ENCODE data around the gene ALX4.

Gene ALX4

DNA sequence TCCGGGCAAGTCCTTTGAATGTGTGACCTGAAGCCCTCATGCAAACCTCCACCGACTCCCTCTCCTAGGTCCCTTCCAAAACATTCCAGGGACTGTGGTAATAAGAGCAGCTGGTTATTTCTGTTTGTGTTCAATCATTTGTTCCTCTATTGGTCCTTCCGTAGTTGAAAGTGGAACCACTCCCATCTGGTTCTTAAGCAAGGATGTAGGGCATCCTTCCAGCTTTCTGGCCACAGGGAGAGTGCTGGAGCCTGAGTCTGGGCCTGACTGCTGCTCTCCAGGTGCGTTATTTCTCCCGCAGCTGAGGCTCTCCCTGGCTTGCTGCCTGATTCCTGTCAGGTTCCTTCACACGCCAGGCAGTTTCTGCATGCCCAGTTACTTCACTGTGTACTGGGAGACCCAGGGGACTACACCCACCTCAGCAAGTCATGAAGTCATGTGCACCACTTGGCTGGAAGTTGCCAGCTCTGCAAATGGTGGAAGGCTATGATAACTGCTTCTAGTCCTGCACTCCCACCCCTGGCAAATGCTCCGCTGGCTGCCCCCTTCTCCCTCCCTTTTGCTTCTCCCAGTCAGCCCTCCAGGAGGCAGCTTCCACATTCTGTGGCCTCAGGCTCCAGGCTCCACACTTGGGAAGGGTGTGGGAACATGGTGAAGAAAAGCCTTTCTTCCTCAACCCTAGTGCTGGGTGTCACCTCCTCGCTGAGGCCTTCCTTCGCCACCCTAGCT, 4.0 kb upstream of the ALX4 start:
- no peak for DNase-seq

DNA sequence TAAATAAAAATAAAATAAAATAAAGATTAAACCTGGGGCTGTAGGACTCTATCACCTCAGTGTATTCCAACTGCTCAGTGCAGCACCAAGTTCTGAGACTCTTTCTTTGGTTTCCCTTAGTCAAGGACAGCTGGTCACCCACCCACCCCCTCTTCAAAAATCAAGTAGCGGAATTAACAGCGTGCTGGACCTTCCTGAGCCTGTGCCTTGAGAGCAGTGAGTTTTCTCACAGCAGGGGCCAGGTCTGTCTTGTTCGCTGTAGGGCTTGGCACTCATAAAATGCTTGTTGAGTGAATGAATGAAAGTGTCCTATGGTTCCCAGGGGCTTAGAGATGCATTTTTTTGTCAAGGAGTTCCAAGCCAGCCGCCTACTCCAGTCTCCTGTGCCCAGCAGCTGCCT, 2.9 kb upstream of the ALX4 start:
- DNase-seq = no peak

DNA sequence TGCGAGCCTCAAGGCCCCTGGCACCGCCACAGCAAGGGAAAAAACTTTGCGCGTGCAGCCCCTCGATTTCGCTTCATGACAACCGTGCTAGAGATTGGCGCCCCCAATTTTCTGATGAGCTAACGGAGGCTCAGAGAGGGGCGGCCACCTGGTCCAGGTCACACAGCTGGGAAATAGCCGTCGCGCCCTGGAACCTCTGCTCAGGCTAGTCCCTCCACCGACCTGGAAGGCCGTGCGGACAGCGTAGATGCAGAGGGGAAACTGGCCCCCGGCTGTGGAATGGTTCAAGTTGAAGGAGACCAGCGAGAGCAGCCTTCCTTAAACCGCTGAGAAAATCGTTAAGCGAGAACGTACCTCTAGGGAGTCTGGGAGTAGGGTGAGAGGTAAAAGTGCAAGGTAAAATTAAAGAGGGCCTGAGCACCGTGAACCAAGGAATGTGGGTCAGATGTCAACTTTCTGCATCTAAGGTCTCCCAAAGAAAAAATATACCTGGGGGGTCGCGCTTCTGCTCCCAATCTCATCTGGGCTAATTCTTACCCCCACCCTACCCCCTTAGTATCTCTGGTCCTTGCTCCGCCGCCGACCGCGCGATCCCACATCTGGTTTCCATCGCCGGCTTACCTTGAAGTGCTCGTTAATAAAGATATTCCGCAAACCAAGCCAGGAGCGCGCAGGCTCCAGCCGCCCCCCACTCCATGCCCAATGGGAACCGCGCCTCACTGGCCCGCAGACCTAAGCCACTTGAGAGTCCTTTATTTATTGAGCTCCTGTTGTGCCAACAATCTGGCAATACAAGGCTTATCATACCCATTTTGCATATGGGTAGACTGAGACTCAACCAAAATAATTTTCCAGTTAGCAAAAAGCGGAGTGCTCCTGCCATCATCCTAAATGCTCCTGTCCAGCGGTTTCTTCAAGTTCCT, 1.7 kb upstream of the ALX4 start:
- no peak for DNase-seq

DNA sequence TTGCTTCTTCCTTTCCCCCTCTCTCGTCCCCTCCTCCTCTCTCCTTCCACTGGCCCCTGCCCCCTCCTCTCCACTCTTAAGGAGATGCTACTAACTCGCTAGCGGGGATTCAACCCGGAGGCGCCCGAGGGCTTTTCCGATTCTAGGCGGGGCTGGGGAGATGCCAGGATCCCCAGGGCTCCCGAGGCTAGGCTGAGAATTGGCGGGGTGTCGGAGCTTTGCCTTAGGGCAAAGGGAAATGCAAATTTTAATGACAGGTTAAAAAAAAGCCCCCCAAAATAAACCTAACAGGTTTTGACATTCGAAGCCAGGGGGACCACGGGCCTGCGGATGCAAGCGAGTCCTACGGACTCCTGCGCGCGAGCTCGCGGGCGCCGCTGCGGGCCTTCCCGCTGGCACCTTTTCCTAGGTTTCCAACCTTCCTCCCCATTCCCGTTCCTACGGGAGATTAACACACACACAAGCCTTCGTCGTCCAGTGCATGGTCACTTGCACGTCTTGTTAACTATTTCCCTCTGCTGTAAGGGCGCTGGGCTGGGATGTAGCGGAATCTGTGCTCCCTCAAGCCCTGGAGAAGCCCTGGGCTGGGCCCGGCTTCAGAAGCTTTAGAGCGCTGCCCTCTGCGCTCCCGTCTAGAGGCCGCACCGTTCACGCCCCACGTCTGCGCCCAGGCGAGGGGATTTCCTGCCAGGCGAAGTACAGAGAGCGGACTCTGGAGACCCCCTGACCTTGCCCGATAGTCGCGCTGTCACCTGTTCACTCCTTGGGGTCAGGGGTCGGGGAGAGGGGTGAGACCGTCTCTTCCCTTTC, 729 bp upstream of the ALX4 start:
- DNase-seq = no peak

DNA sequence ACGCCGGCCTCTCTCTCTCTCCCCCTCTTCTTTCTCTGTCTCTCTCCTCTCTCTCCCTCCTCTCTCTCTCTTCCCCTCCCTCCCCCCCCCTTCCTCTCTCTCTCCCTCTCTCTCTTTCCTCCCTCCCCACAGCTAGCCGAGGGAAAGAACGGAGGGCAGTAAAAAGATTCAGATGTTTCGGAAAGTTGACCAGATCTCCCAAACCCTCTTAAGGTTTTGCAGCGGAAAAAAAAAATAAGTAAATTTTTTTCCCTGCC, 195 bp upstream of the ALX4 start:
- DNase-seq = no peak

DNA sequence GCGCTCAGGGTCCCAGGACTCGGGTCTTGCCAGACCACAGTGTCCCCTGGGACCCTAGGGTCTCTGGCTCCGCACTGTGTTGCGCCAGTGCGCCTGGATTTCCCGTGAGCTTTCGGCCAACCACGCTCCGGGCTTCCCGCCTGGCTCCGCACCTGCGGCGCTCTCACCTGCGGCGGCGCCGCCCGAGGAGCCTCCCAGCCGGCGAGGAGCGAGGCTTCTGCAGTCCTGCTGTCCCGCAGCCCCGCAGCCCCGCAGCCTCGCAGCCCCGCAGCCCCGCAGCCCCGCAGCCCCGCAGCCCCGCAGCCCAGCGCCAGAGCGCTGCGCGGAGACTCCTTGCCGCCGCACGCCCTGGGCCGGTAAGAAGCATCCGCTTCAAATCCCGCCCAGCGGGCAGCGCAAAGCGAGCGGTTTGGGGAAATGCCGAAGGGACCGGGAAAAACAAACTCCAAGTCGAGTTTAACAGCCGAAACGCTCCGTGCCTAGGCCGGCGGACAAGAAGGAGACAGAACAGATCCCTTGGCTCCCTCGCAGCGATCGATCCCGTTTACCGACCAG, 939 bp downstream of the ALX4 start:
- DNase-seq = no peak

DNA sequence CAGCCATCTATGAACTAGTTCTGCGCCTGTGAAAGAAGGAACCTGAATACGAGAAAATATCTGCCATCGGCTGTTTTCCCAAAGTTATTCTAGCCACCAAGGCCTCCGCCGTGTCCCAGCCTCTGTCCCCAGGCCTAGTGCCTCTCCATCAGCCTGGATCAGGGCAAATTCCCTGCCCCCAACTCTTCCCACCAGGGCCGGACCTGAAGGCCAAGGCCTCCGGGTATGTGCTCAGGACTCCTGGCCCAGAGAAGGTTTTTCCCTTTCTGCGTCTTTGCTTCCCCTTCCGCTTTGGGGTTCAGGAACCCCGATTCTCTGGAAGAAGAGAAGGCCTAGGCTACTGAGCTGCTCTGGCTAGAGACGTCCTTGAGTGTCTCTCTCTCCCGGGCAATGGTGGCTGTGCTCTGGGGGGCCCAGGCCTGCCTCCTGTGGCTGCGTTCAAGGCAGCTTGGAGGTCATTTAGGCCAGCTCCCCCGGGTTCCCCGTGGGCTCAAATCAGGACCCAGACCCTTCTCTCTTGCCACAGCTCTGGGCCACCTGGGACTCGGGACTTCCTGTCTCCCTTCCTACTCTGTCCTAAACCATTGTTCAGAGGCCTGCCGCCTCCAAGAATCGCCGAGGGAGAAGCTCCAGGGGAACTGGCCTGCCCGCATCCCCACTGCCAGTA, 1.6 kb downstream of the ALX4 start:
- DNase-seq = no peak

DNA sequence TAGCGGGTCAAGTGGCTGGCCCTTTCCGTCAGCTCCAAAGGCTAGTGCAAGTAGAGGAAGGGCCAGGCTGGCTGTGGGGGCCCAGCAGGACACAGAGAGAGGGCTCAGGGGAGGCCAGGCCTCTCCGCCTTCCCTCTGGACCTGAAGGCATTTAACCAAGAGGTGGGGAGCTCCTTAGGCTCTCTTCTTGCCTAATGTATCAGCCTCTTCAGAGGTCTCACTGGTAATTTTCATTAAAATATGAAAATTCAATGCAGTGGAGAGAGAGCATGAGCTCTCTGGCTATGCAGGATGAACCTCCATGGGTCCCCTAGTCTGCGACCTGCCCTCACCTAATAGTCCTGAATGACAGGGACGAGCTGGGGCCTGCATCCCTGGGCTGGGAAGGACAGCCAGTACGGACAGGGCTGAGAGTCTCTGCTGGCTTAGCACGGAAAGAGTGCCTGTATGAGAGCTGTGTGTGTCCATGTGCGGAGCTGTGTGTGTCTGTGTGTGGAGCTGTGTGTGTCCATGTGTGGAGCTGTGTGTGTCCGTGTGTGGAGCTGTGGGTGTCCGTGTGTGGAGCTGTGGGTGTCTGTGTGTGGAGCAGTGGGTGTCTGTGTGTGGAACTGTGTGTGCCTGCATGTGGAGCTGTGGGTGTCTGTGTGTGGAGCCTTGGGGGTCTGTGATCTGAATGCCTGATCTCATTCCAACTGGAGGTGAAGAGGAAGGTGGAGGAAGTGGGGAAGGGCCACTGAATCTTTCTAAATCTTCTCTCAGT, 2.4 kb downstream of the ALX4 start:
- DNase-seq = no peak

DNA sequence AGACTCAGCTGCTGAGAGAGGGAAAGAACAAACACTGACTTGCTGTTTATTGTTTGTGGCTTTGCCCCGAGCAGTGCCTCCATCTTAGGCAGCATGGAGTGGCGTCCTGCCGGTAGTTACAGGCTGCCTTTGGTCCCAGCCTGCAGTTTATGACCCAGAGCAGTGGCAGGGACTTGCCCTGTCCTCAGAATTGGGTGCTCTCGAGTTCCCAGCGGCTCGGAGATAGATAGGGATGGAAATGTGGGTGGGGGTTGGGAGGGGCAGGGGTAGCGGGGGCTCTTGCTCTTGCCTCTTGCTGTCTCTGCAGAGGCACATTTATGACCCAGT, 3.1 kb downstream of the ALX4 start:
- no peak for DNase-seq

DNA sequence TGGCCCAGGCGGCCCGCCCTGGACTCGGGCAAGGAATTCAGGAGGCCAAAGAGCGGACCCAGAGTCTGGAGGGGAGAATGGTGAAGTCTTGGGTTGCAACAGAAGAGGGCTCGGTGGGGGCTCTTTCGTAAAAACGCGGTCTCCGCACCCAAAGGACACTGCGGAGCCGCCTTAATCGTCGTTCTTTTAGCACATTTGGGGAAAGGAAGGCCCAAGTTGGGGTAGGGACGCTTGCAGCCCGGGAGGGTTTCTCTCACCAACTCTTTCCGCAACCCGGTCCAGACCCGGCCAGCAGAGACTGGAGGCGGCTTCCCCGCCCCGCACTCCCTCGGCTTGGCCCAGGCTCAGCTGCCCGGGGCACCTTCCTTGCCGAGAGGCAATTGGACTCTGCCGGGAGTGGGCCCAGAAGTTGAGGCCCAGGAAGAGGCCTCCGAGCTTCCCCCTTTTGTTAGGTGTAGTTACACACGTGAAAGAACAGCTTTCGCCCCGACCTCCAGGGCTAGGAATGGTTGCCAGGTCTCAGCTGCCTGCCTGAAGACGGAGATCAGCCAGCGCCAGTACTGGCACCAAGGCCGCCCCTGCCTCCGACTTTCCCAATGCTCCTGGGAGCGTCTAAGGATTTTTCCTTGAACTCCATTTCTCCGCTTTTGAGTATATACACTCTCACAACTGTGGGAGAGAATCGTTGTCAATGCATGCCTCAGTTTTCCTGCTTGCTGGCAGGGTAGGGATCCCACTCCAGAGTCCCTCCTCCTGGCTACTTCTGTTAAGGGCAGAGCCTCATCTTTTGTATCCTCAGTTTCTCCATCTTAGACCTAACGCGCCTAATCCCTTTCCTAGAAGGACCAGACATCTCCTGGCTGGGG, 3.7 kb downstream of the ALX4 start:
- DNase-seq = no peak

DNA sequence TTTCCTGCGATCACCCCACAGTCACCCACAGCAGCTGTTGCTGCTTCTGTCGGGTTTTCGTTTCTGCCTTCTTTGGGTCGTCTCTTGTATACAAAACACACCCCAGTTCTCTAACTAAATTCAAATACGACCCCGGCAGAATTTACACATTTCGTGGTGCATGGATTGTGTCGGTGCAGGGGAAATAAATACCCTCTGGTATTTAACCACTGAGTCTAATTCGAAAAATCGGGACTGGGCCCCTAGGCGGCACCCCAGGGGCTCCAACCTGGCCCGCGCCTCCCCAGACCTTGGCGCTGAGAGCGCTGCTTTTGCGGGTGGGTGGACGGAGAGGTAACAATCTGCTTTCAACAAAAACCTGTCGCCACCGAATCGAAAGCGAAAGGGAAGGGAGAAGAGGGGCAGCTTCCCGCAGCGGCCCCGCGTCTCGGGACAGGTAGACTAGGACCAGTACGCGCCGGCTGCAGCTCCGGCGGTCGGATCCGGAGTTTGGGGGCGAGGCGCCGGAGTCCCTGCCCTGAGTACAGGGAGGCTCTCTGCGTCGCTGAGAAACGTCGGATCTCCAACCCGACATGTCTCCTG, 4.4 kb downstream of the ALX4 start:
- DNase-seq = peak; percentile 91

DNA sequence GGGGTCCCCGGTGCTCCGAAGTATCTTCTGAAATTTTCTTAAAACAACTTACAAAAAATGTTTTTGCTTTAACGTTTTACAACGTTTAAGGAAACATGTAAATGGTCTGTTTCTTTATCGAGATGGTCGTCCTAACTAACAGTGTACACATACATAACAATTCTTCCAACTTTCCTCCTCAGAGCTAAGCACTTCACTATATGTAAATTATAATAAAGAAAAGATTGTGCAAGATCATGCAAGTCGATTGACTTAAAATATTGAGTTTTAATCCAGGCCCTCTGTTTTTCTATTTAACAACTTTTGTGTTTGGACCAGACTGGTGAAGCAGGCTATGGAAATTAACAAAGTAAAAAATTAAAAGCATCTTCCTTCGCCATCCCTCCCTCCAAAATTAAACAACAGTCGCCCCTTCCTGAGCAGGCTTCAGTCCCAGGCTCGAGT, 4.9 kb downstream of the ALX4 start:
- DNase-seq = no peak

DNA sequence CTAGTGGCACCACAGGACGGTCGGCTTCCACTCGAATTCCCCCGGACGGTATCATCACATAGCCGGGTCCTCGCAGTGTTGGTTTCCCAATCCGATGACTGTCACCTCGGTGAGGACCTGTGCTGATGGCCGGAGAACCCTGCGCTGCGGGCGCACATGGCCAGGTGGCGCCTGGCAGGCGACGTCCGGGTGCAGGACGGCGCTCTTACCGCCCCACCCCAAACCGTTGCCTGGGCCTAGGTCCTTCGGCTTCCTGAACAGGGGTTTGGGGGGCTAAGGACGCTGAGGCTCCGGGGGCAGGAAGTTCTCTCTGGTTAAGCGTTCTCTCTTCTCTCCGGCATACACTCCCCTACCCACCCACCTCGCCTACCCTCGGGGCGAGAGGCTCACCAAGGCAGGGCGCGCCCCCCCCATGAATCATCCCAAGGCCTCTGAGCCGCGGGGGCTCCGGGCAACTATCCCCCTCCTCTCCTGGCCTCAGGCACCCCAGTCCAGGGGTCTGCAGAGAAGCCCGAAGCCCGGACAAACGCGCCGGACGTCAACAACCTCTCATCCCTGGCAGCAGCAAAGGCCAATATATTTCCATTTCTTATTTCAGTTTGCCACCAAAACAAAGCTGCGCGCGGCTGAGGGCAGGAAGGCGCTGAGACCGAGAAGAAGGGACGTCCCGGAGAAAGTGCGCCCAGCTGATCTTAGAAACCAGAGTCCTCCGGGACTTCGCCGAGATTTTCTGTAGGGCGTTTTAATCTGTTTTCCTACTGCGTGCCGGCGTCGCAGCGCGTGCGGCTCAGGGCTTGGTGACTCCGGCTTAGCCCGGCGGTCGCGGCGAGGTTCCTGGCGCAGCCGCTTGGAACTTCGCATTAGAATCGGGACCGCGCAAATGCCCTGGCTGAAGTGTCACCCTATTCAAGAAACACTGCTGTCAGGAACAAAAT, 5.6 kb downstream of the ALX4 start:
- DNase-seq = no peak

DNA sequence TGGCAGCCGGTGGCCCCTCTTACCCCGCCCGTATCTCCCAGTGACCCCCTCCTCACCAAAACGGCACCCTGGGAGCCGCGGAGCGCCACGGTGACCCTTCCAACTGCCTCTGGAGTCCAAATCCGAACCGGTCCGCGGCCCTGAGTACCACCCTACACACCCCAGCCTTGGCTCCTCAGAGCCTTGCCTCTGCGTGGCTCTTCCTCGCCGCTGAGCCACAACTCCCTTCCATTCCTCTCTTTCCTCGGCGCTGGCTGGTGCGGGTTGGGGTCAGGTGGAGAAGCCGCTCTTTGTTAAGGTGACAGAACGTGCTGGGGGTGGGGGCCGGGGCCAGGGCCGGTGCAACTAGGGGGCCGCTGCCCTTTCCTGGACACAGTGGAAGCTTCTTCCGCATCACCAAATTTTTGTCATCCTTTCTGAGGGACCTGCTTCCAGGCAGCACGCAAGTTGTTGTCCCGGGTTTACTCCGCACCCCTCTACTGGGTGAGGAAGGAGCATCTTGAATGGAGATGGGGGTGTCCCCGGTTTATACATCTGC, 6.5 kb downstream of the ALX4 start:
- DNase-seq = no peak

DNA sequence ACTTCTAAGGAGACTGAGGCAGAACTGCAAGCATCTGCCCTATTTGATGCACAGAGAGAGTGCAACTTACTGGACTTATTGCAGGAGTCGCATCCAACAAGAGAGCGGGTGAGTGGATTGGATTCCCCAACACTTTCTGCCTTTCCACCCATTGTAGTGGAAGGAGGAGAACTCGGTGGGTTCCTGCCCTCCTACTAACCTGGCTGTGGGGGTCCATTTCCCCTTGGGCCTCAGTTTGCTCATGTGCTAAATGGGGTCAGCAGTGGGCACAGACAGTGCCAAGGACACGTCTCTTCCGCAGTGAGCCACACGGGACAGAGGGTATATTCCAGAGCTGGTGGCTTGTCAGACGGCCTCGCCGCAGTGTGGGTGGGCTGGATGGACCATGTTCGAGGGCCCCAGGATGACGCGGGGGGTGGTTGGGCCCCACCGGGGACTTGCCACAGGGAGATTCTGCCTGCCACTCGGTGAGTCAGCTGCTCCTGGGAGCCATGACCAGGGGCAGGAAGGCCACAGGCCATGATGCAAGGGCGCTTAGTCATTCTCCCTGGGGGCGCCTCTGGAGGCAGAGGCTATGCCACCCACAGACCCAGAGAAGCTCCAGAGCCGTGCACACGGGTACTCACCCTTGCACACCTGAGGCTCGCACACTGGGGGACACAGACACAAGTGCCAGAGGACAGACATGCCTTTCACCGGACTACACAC, 8.2 kb downstream of the ALX4 start:
- DNase-seq = no peak

DNA sequence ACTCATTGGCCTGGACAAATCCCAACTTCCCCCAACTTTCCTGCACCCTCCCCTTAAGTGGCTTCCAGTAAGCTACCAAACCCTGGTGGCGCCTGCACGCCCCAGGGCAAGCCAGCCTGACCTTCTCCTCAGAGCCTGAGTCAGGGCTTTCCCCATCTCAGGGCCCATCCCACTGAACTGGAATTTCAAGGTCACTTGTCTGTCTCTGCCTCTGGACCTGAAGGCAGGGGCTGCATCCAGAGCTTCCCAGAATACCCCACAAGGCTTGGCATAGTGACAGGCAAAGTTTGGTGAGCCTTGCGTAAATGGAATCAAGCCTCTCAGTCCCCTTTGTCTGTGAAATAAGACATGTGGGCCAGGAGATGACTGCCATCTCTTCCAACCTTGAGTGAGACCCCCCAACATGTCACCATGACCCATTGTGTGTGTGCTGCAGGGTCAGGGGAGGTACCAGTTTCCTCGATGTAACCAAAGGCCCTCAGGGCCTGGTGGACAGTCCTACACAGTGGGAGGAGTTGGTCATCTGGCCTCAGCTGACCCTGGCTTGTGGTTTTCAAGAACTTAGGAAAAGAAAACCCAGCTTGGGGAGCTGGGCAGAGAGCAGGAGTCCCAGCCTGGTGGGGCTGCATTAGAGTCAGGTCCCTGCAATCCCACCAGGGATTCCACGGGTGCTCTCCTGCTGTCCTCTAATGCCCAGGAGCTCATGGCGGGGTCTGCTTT, 8.9 kb downstream of the ALX4 start:
- no peak for DNase-seq

DNA sequence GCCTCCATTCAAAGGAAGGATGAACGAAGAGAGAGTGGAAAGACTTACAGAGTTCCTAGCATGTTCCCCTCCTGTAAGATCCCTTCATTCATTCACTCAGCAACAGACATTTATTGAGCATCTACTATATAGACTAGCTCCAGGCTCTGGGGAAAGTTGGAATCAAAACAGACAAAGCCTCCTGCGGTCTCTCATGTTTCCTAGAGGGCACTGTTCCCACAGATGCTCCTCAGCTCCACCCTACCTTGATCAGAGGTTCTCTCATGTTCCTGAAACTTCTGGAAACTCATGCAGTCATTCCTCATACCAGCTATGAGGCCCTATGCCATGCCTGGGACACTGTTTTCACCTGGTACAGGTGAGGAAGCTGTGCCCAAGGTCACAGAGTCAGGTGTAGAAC, 11.1 kb downstream of the ALX4 start:
- no peak for DNase-seq

DNA sequence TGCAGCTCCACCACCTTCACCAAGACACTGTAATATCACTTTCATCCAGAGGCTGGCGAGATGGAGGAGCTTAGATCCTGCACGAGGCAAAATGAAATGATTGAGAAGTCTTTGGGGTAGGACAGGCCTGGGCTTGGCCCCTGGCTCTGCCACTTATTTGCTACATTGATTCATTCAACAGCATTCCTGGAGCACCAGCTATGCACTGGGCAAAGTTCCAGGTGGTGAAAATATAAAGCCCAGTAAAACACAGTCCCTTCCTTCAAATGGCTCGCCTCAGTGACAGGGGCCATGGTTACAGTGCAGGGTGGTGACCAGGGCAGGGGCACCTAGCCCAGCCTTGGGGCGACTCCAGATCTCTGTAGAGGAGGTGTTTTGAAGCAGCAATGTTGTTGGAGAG, 19.7 kb downstream of the ALX4 start:
- no peak for DNase-seq

Measured in 8988T (cell line).